GM21786 (cell line): ENCODE results near the gene PKN1.
"Not testable (repeated sequence)": the region's sequence is repeated elsewhere in the genome, so short reads cannot be mapped to it uniquely, and the experiment has no call there.

Experiments used
- ATAC-seq: cut with Tn5 transposase; IDR thresholded peaks from one replicate; pipeline ENCODE4 v1.9.1; 2021; ENCODE audit not compliant: unreplicated experiment

The PKN1 gene

GRCh38 chr19:14462401-14462800 lies 29.3 kb downstream of the PKN1 start:
- not testable (repeated sequence) for ATAC-seq

DNA sequence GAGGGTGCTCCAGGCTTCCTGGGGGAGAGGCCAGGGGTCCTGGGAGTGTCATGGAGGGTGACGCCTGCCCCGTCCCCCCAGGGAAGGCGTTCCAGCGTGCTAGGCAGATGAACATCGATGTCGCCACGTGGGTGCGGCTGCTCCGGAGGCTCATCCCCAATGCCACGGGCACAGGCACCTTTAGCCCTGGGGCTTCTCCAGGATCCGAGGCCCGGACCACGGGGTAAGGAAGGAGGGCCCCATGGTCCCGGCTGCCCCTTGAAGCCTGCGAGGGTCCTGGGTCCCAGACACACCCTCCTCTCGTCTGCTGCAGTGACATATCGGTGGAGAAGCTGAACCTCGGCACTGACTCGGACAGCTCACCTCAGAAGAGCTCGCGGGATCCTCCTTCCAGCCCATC lies 30.6 kb downstream of the PKN1 start:
- no peak for ATAC-seq

GRCh38 chr19:14467391-14467790 lies 34.3 kb downstream of the PKN1 start:
- ATAC-seq: no peak

DNA sequence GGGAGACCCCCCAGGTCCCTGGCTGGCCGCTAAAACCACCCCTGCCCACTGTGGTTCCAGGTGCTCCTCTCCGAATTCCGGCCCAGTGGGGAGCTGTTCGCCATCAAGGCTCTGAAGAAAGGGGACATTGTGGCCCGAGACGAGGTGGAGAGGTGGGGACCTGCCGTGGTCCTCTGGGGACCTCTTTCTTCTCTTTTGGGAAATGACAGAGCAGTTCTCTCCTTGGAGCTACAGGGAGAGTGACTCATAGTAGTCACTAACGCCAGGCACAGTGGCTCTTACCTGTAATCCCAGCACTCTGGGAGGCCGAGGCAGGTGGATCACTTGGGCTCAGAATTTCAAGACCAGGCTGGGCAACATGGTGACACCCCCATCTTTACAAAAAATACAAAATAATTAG lies 34.7 kb downstream of the PKN1 start:
- no peak for ATAC-seq

DNA sequence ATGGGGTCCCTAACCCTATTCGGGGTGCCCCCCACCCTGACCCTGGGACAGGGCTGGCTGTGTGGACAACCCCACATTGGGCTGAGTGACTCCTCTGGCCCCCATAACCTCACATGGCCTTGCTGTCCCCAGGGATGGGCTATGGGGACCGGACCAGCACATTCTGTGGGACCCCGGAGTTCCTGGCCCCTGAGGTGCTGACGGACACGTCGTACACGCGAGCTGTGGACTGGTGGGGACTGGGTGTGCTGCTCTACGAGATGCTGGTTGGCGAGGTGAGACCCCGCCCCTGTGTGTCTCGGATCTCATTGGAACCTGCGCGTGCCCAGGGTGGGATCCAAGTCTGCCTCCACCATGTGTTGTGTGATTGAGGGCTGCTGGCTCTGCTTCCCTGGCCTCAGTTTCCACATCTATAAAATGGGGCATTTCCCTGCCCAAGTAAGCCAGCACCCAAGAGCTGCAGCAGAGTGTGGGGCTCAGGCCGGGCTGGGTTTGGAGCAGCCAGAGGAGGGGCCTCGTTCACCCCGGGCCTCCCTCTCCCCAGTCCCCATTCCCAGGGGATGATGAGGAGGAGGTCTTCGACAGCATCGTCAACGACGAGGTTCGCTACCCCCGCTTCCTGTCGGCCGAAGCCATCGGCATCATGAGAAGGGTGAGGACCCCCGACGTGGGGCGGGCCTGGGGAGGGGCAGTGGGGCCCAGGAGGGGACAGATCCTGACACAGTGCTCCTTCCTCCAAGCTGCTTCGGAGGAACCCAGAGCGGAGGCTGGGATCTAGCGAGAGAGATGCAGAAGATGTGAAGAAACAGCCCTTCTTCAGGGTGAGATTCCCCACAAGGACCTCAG lies 37.1 kb downstream of the PKN1 start:
- ATAC-seq: no peak

DNA sequence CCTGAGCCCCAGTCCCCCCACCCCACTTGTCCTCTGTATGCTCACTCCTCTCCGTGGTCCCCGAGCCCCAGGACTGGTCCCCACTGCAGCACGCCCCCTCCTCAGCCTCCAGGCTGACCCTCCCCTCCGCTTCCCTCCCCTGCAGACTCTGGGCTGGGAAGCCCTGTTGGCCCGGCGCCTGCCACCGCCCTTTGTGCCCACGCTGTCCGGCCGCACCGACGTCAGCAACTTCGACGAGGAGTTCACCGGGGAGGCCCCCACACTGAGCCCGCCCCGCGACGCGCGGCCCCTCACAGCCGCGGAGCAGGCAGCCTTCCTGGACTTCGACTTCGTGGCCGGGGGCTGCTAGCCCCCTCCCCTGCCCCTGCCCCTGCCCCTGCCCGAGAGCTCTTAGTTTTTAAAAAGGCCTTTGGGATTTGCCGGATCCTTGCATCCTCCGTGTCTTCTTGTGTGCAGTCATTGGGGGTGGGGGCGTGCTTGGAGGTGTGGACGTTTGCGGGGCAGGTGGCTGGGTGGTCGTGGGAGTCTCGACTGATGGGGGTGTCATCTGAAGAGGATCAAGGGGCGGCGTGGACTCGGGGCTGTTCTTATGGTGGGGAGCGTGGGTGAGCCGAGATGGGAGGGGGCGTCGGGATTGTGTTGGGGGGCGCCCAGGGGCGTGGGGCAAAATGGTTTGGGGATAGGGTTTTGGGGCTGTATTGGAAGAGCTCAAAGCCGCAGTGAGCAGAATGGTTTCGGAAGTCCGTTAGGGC lies 38.5 kb downstream of the PKN1 start:
- ATAC-seq: no peak

GRCh38 chr19:14472202-14472938 lies 39.3 kb downstream of the PKN1 start:
- no peak for ATAC-seq

GRCh38 chr19:14473073-14473977 lies 40.2 kb downstream of the PKN1 start:
- ATAC-seq: no peak

DNA sequence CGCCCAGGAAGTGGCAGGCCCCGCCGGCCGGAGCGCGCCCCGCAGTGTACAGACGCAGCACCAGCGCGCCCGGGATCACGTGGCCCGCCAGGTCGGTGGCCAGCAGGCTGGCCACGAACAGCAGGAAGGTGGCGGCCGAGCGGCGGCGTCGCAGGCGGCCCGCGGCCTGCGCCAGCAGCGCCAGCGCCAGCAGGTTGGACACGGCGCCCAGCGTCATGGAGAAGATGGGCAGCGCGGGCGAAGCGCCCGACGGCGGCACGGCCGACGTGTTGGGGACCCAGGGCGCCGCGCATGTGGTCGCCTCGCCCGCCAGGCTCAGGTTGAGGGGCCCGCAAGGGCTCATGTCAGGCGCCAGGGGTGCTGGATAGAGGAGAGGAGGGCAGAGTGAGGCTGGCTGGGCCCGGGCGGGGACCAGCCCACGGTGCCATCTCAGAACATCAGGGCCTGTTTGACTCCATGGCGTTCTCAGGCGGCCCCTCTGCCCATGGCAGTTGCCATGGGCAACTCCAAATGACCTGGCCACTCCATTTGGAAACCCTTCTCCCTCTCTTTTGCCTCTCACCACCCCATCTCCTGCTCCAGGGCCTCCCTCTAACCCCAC lies 41.0 kb downstream of the PKN1 start:
- no peak for ATAC-seq

- no peak for ATAC-seq
Measured at GRCh38 chr19:14474827-14475226, 41.7 kb downstream of the PKN1 start.

DNA sequence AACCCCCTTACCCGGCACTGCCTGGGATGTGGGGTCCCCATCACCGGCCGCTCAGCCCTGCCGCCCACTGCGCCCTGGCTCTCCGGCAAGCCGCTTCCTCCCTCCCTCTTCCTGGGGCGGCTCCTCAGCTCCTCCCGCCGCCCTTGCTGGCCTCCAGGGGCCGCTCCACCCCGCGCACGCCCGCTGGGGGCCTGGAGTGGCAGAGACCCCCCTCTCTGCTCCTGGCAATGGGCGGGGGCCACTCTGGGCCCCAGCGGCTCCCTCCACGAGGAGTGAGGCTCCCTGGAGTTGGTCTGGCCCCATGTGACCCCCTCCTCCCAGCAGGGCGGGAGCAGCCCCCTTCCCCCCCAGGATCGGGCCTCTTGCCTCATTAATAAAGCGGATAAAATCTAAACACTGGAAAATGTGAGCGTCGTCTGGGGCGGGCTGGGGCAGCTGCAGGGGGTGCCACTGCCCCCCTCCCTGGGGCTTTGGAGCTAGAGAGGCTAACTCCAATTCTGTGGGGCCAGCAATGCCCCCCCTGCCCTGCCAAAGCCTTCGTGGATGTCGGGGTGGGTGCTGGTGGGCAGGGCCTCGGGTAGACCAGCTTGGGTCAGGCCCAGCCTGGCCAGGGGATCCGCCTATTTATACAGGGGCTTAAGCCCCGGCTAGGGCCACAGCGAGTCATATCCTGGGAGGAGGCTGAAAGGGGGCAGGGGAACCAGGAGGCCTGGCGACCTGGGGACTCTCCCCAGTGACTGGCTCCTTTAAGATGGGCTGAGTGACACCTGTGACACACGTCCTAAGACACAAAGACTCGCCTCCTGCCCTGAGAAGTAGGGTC lies 42.4 kb downstream of the PKN1 start, which contains the start of gene PTGER1:
Gene PTGER1 (minus strand): TSS at position 104 of the 823 bp plus-strand sequence. CDS start 1,034 bp downstream, outside the sequence.
- no peak for ATAC-seq

- ATAC-seq: no peak
Measured at GRCh38 chr19:14476327-14476672, 43.2 kb downstream of the PKN1 start.

DNA sequence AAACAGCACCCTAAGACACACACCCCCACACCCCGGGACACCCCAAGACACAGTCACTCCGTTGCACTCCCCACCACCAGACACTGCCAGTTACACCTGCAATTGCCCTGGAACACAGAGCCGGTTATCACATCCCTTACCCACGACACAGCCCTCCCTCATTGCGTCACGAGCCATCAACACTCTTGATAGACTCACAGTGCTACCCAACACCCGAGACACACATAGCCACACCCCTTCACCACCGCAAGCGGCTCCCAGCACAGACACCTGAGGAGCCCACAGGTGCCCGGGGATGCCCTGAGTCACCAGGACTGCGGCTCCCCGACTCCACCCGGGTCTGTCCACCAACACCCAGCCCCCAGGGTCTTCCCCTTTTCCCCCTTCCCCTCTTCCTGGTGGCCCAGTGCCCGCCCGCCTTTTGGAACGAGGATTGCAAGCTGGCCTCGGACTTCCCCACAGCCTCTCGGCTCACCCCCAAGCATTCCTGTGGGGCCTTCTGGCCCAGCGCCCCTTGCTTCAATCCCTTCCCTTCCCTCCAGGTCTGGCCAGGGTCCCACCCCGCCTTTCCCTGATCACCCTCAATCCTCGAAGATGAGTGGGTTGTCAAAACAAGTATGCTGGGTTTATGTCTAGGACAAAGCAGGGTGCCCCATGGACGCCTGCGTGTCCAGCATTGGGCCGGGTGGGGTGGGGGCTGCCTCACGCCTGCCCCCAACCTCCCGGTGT lies 43.7 kb downstream of the PKN1 start:
- no peak for ATAC-seq

DNA sequence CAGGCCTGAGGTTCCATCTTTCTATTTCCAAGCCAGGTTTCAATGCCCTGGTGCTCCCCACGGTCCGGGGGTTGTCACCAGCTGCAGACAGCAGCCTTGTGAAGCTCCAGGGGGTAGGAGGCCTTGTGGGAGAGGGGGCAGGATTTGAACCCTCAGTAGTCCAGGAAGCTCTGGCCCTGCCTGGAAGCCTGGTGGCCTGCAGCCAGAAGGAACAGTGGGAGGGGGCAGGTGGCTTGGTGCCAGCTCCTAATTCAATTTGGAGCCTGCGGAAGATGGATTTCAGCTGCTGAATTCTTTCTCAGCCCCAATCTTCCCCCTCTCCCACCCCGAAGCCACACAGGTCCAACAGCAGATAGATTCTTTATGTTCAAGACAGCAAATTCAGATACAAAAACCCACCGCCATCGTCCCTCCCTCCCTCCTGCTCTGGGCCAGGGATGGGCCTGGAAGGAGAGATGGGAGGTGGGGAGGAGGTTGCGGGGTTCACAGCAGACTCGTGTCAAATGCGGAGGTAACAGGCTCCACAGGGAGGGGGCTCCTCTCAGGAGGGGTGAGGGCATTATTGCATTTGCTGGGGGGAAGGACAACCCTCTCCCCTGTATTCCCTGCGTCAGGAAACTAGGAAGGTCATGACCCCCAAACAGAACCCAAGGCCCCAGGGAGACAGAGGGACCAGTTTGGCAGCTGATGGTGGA lies 44.5 kb downstream of the PKN1 start:
- no peak for ATAC-seq

GRCh38 chr19:14478113-14478545 lies 45.0 kb downstream of the PKN1 start:
- ATAC-seq: no peak

GRCh38 chr19:14479309-14479974 lies 46.3 kb downstream of the PKN1 start:
- no peak for ATAC-seq

GRCh38 chr19:14479975-14480699 lies 47.0 kb downstream of the PKN1 start:
- no peak for ATAC-seq
